Mammary epithelial cell (primary cell): ENCODE data around the gene QRFP.

ENCODE experiments used
- EZH2 ChIP-seq: IDR thresholded peaks from 2 replicates; pipeline ENCODE4 v1.6.1; 2012; ENCODE audit warnings: low read length, inconsistent platforms, borderline replicate concordance
- TF ChIP-seq, protein P1 (sequence below), 2 donors: IDR thresholded peaks in 1 of 2; conservative IDR thresholded peaks in 1 of 2; 2 replicates each; pipeline ENCODE4 v1.5.1; 2011 to 2012; ENCODE audit warnings: inconsistent platforms in 2 of 2, low read length in 2 of 2, mild to moderate bottlenecking in 2 of 2, control low read depth in 1 of 2, low read depth in 1 of 2; ENCODE audit not compliant: insufficient read depth in 1 of 2; ENCODE audit errors: extremely low read depth in 1 of 2

DNA sequence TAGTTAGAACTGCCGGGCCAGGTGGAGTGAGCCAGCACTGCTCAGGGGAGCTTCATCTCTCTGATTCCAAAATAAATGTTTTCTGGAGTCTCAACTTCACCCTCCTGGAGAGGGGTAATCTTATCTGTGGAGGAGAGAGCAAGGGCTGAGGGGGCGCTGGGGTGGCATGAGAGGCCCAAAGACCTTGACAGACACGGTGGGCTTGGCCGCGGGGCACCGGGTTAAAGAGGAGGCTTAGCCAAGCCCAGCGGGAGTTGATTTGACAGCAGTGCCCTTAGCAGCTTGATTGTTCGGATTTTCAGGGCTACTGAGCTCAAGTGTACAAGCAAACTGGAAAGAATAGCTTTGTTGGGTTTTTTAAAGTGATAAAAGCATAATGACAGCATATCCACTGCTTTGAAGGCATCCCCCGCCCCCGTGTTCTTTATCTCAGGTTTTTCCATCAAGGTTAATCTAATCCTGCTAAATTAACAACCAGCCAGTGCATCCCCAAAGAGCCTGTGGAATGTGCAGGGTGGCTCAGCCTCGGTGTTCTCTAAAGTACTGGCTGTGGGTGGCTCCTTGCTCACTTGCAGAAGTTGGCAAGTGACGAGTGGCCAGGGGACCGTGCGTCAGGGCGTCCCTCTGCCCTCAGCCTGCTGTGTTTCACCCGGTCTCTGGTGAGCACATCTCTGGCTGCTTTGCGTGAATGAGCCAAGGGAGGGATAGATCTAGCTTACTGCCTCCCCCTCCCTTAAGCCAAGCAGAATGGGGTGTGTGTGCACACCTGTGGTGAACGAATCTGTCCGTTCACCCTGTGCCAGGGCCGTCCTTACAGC lies 5.5 kb downstream of the QRFP start:
- TF ChIP-seq, protein P1, sequence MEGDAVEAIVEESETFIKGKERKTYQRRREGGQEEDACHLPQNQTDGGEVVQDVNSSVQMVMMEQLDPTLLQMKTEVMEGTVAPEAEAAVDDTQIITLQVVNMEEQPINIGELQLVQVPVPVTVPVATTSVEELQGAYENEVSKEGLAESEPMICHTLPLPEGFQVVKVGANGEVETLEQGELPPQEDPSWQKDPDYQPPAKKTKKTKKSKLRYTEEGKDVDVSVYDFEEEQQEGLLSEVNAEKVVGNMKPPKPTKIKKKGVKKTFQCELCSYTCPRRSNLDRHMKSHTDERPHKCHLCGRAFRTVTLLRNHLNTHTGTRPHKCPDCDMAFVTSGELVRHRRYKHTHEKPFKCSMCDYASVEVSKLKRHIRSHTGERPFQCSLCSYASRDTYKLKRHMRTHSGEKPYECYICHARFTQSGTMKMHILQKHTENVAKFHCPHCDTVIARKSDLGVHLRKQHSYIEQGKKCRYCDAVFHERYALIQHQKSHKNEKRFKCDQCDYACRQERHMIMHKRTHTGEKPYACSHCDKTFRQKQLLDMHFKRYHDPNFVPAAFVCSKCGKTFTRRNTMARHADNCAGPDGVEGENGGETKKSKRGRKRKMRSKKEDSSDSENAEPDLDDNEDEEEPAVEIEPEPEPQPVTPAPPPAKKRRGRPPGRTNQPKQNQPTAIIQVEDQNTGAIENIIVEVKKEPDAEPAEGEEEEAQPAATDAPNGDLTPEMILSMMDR (conservative IDR thresholded peaks at IDR 0.05 in 1 of 2, IDR thresholded peaks at IDR 0.05 in 1 of 2; ENCODE audit: extremely low read depth in 1 of 2, insufficient read depth in 1 of 2, low read depth in 1 of 2, low read length in 2 of 2), result no peak
- no peak for TF ChIP-seq EZH2
